HepG2 (cell line): ENCODE data around the gene MYEOV. TPM values are rescaled to one million over a fixed set of nuclear protein-coding genes. Genes with fewer than 3 reads are reported as not detected.

Source experiments
- GMEB1 ChIP-seq: sonication (generic); formaldehyde crosslinking; IDR thresholded peaks from 2 replicates; pipeline ENCODE4 v1.5.1; 2020; ENCODE audit warnings: missing genetic modification reagents, mild to moderate bottlenecking, borderline replicate concordance
- HNRNPH1 ChIP-seq: fragments of 200-400 bp; formaldehyde crosslinking; optimal IDR thresholded peaks from 2 replicates; pipeline ENCODE3; 2017; ENCODE audit warnings: mild to moderate bottlenecking, low read depth, low read length
- RCOR2 ChIP-seq: IDR thresholded peaks from 2 replicates; pipeline ENCODE4 v1.6.1; 2016; ENCODE audit warnings: missing biosample characterization, missing genetic modification reagents
- SMC3 ChIP-seq: IDR thresholded peaks from 2 replicates; pipeline ENCODE4 v1.6.1; 2011; ENCODE audit warnings: low read length, improper control_type of control experiment
- STAT5B ChIP-seq: sonication (generic); formaldehyde crosslinking; IDR thresholded peaks from 2 replicates; pipeline ENCODE4 v1.4.0; 2020; ENCODE audit warnings: missing genetic modification reagents
- YY1 ChIP-seq: IDR thresholded peaks from 2 replicates; pipeline ENCODE4 v1.6.1; 2011; ENCODE audit warnings: low read length, low read depth, moderate library complexity, mild to moderate bottlenecking; ENCODE audit not compliant: insufficient read depth, insufficient replicate concordance
- ZGPAT ChIP-seq: IDR thresholded peaks from 2 replicates; pipeline ENCODE4 v1.6.1; 2016; ENCODE audit warnings: mild to moderate bottlenecking
- polyA plus RNA-seq, 8 experiments: library from polyadenylated mRNA; depleted of rRNA in 3 of 8; stranded (reverse) in 7 of 8; unstranded in 1 of 8; fragments of >200 nt; fragmentation: Illumina TruSeq in 4 of 8; extraction: Trizol in 4 of 8; gene quantifications; 2 replicates each; pipeline versions ENCODE4 v1.2.1 to v1.2.3, GENCODE V29; 2011 to 2016; ENCODE audit warnings: low read depth in 4 of 8, missing spikeins in 1 of 8, mixed read lengths in 1 of 8; ENCODE audit not compliant: insufficient read depth in 1 of 8
- total RNA-seq, 5 experiments: library from RNA; depleted of rRNA; stranded (reverse); fragments of >200 nt; fragmentation: Illumina TruSeq; extraction: Trizol; gene quantifications; 2 replicates each; pipeline ENCODE4 v1.2.3, GENCODE V29; 2016; ENCODE audit warnings: low read depth in 1 of 5
- TF ChIP-seq, protein P1 (sequence below): sonication (generic); formaldehyde crosslinking; IDR thresholded peaks from 2 replicates; pipeline ENCODE4 v1.5.1; 2020; ENCODE audit warnings: missing genetic modification reagents, mild to moderate bottlenecking, borderline replicate concordance
- TF ChIP-seq, protein P2 (sequence below): sonication (generic); formaldehyde crosslinking; IDR thresholded peaks from 2 replicates; pipeline ENCODE4 v1.8.1; 2023; ENCODE audit warnings: missing genetic modification reagents, mild to moderate bottlenecking, borderline replicate concordance
- TF ChIP-seq, protein P3 (sequence below): sonication (generic); formaldehyde crosslinking; IDR thresholded peaks from 2 replicates; pipeline ENCODE4 v1.5.1; 2020; ENCODE audit warnings: missing genetic modification reagents, mild to moderate bottlenecking, borderline replicate concordance
- TF ChIP-seq, protein P4 (sequence below): sonication (generic); formaldehyde crosslinking; IDR thresholded peaks from 2 replicates; pipeline ENCODE4 v1.4.0; 2020; ENCODE audit warnings: mild to moderate bottlenecking, missing genetic modification reagents, borderline replicate concordance
- TF ChIP-seq, protein P5 (sequence below): sonication (generic); formaldehyde crosslinking; IDR thresholded peaks from 2 replicates; pipeline ENCODE4 v1.4.0; 2020; ENCODE audit warnings: low read depth, missing genetic modification reagents

MYEOV gene
- total and polyA plus RNA-seq, 2 of the 13 experiments (the other 11 are each of a cell fraction or from before 2014, with no cell fraction given) = 0.33 to 1.8 TPM

GRCh38 chr11:69295995-69296889 is 2.3 kb downstream of the MYEOV start (continued):
- TF ChIP-seq ZGPAT (CRISPR knock-in tag) = no peak
- TF ChIP-seq, protein P1, sequence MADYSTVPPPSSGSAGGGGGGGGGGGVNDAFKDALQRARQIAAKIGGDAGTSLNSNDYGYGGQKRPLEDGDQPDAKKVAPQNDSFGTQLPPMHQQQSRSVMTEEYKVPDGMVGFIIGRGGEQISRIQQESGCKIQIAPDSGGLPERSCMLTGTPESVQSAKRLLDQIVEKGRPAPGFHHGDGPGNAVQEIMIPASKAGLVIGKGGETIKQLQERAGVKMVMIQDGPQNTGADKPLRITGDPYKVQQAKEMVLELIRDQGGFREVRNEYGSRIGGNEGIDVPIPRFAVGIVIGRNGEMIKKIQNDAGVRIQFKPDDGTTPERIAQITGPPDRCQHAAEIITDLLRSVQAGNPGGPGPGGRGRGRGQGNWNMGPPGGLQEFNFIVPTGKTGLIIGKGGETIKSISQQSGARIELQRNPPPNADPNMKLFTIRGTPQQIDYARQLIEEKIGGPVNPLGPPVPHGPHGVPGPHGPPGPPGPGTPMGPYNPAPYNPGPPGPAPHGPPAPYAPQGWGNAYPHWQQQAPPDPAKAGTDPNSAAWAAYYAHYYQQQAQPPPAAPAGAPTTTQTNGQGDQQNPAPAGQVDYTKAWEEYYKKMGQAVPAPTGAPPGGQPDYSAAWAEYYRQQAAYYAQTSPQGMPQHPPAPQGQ (CRISPR knock-in tag) = no peak
- TF ChIP-seq, protein P2, sequence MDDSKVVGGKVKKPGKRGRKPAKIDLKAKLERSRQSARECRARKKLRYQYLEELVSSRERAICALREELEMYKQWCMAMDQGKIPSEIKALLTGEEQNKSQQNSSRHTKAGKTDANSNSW = no peak
- no peak for TF ChIP-seq GMEB1 (CRISPR knock-in tag)
- no peak for TF ChIP-seq HNRNPH1
- 0 out of 2 replicates have a peak, but pooled peaks have one; percentile 0 for TF ChIP-seq RCOR2 (CRISPR knock-in tag)
- TF ChIP-seq, protein P3, sequence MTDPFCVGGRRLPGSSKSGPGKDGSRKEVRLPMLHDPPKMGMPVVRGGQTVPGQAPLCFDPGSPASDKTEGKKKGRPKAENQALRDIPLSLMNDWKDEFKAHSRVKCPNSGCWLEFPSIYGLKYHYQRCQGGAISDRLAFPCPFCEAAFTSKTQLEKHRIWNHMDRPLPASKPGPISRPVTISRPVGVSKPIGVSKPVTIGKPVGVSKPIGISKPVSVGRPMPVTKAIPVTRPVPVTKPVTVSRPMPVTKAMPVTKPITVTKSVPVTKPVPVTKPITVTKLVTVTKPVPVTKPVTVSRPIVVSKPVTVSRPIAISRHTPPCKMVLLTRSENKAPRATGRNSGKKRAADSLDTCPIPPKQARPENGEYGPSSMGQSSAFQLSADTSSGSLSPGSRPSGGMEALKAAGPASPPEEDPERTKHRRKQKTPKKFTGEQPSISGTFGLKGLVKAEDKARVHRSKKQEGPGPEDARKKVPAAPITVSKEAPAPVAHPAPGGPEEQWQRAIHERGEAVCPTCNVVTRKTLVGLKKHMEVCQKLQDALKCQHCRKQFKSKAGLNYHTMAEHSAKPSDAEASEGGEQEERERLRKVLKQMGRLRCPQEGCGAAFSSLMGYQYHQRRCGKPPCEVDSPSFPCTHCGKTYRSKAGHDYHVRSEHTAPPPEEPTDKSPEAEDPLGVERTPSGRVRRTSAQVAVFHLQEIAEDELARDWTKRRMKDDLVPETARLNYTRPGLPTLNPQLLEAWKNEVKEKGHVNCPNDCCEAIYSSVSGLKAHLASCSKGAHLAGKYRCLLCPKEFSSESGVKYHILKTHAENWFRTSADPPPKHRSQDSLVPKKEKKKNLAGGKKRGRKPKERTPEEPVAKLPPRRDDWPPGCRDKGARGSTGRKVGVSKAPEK (CRISPR knock-in tag) = no peak
- TF ChIP-seq, protein P4, sequence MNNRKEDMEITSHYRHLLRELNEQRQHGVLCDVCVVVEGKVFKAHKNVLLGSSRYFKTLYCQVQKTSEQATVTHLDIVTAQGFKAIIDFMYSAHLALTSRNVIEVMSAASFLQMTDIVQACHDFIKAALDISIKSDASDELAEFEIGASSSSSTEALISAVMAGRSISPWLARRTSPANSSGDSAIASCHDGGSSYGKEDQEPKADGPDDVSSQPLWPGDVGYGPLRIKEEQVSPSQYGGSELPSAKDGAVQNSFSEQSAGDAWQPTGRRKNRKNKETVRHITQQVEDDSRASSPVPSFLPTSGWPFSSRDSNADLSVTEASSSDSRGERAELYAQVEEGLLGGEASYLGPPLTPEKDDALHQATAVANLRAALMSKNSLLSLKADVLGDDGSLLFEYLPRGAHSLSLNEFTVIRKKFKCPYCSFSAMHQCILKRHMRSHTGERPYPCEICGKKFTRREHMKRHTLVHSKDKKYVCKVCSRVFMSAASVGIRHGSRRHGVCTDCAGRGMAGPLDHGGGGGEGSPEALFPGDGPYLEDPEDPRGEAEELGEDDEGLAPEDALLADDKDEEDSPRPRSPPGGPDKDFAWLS (CRISPR knock-in tag) = no peak
- TF ChIP-seq STAT5B = no peak
- TF ChIP-seq SMC3 = peak; percentile 34; the same call in 1 of the 2 replicates
- TF ChIP-seq, protein P5, sequence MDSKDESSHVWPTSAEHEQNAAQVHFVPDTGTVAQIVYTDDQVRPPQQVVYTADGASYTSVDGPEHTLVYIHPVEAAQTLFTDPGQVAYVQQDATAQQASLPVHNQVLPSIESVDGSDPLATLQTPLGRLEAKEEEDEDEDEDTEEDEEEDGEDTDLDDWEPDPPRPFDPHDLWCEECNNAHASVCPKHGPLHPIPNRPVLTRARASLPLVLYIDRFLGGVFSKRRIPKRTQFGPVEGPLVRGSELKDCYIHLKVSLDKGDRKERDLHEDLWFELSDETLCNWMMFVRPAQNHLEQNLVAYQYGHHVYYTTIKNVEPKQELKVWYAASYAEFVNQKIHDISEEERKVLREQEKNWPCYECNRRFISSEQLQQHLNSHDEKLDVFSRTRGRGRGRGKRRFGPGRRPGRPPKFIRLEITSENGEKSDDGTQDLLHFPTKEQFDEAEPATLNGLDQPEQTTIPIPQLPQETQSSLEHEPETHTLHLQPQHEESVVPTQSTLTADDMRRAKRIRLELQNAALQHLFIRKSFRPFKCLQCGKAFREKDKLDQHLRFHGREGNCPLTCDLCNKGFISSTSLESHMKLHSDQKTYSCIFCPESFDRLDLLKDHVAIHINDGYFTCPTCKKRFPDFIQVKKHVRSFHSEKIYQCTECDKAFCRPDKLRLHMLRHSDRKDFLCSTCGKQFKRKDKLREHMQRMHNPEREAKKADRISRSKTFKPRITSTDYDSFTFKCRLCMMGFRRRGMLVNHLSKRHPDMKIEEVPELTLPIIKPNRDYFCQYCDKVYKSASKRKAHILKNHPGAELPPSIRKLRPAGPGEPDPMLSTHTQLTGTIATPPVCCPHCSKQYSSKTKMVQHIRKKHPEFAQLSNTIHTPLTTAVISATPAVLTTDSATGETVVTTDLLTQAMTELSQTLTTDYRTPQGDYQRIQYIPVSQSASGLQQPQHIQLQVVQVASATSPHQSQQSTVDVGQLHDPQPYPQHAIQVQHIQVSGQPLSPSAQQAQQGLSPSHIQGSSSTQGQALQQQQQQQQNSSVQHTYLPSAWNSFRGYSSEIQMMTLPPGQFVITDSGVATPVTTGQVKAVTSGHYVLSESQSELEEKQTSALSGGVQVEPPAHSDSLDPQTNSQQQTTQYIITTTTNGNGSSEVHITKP (CRISPR knock-in tag) = no peak
- peak; percentile 30 for TF ChIP-seq YY1
